ENCODE measurements around the gene XRCC4.

DNA sequence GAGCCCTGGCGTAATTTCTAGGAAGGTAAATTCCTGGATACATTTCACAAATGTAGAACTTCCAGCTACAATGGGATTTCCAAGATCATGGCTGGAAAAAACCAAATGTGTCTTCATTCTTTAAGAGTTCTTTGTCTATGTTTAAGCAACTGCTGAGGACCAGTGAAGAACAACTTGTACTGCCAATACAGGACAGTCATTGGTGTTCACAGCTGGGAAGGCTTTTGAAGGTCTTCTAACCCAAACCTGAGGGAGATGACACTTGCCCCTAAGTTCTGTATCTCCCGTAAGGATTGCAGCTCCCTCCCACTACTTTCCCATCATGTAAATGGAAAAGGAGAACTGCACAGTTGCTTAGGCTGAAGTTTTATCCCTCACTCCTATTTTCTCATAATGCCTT lies 28.5 kb upstream of the XRCC4 start:
- no peak for TF ChIP-seq POLR2A (IDR thresholded peaks at IDR 0.05; ENCODE audit: low read depth, low read length)
- no peak for TF ChIP-seq POLR2AphosphoS5 (IDR thresholded peaks at IDR 0.05; ENCODE audit: low read depth, low read length)
- TF ChIP-seq PAX5 (IDR thresholded peaks at IDR 0.05; ENCODE audit: insufficient read depth, low read length, severe bottlenecking), result no peak
- no peak for TF ChIP-seq TAF1 (IDR thresholded peaks at IDR 0.05; ENCODE audit: low read depth, low read length)
- TF ChIP-seq POU2F2 (IDR thresholded peaks at IDR 0.05; ENCODE audit: low read depth, low read length), result no peak
- no peak for TF ChIP-seq SPI1 (IDR thresholded peaks at IDR 0.05; ENCODE audit: low read depth, low read length)

All from GM12891 (cell line).